HepG2 (cell line): ENCODE measurements around the gene THRAP3. TPM values are rescaled to one million over a fixed set of nuclear protein-coding genes. Genes with fewer than 3 reads are reported as not detected.

Source experiments
- ATF4 ChIP-seq, 2 experiments: fragments of 450-650 bp in 1 of 2; sonication (generic) in 1 of 2; formaldehyde crosslinking; IDR thresholded peaks; 2 replicates each; pipeline versions ENCODE4 v1.5.0 to v1.8.0; 2020 to 2022; ENCODE audit warnings: mild to moderate bottlenecking in 1 of 2, missing genetic modification reagents in 1 of 2
- CAMTA2 ChIP-seq: sonication (generic); formaldehyde crosslinking; IDR thresholded peaks from 2 replicates; pipeline ENCODE4 v1.4.0; 2020; ENCODE audit warnings: mild to moderate bottlenecking, missing genetic modification reagents, borderline replicate concordance
- CTCF ChIP-seq: sonication (generic); formaldehyde crosslinking; IDR thresholded peaks from 2 replicates; pipeline ENCODE4 v1.5.0; 2020; ENCODE audit warnings: mild to moderate bottlenecking, missing genetic modification reagents, moderate library complexity
- DBP ChIP-seq: sonication (generic); formaldehyde crosslinking; IDR thresholded peaks from 2 replicates; pipeline ENCODE4 v1.4.0; 2020; ENCODE audit warnings: missing genetic modification reagents; ENCODE audit errors: not compliant biosample characterization
- KDM3A ChIP-seq: IDR thresholded peaks from 2 replicates; pipeline ENCODE4 v1.6.1; 2018; ENCODE audit warnings: low read depth, missing compliant biosample characterization
- KMT2A ChIP-seq: sonication (generic); formaldehyde crosslinking; IDR thresholded peaks from 2 replicates; pipeline ENCODE4 v1.4.0; 2020; ENCODE audit warnings: missing genetic modification reagents
- MATR3 ChIP-seq: sonication (generic); formaldehyde crosslinking; IDR thresholded peaks from 2 replicates; pipeline ENCODE4 v1.4.0; 2020; ENCODE audit warnings: missing genetic modification reagents
- NRL ChIP-seq: sonication (generic); formaldehyde crosslinking; IDR thresholded peaks from 2 replicates; pipeline ENCODE4 v1.5.0; 2020; ENCODE audit warnings: missing genetic modification reagents, mild to moderate bottlenecking, moderate library complexity, borderline replicate concordance
- ONECUT2 ChIP-seq: sonication (generic); formaldehyde crosslinking; IDR thresholded peaks from 2 replicates; pipeline ENCODE4 v1.4.0; 2020; ENCODE audit warnings: missing genetic modification reagents
- POLR2AphosphoS2 ChIP-seq: IDR thresholded peaks from 2 replicates; pipeline ENCODE4 v1.6.1; 2011; ENCODE audit warnings: low read depth, low read length, improper control_type of control experiment
- RBAK ChIP-seq: sonication (generic); formaldehyde crosslinking; IDR thresholded peaks from 2 replicates; pipeline ENCODE4 v1.5.1; 2020; ENCODE audit warnings: mild to moderate bottlenecking, missing genetic modification reagents
- ZBTB43 ChIP-seq: sonication (generic); formaldehyde crosslinking; conservative IDR thresholded peaks from 2 replicates; pipeline ENCODE4 v1.4.0; 2020; ENCODE audit warnings: missing genetic modification reagents
- ZNF350 ChIP-seq: sonication (generic); formaldehyde crosslinking; IDR thresholded peaks from 2 replicates; pipeline ENCODE4 v1.4.0; 2020; ENCODE audit warnings: mild to moderate bottlenecking, low read depth, missing genetic modification reagents, borderline replicate concordance
- ZNF577 ChIP-seq: sonication (generic); formaldehyde crosslinking; IDR thresholded peaks from 2 replicates; pipeline ENCODE4 v1.4.0; 2020; ENCODE audit warnings: mild to moderate bottlenecking, low read depth, missing genetic modification reagents, borderline replicate concordance
- ZNF609 ChIP-seq: sonication (generic); formaldehyde crosslinking; IDR thresholded peaks from 2 replicates; pipeline ENCODE4 v1.4.0; 2020; ENCODE audit warnings: mild to moderate bottlenecking, missing genetic modification reagents, borderline replicate concordance
- ZNF691 ChIP-seq: sonication (generic); formaldehyde crosslinking; IDR thresholded peaks from 2 replicates; pipeline ENCODE4 v1.4.0; 2020; ENCODE audit warnings: missing genetic modification reagents, low read depth, mild to moderate bottlenecking, borderline replicate concordance
- polyA plus RNA-seq, 8 experiments: library from polyadenylated mRNA; depleted of rRNA in 3 of 8; stranded (reverse) in 7 of 8; unstranded in 1 of 8; fragments of >200 nt; fragmentation: Illumina TruSeq in 4 of 8; extraction: Trizol in 4 of 8; gene quantifications; 2 replicates each; pipeline versions ENCODE4 v1.2.1 to v1.2.3, GENCODE V29; 2011 to 2016; ENCODE audit warnings: low read depth in 4 of 8, missing spikeins in 1 of 8, mixed read lengths in 1 of 8; ENCODE audit not compliant: insufficient read depth in 1 of 8
- total RNA-seq, 5 experiments: library from RNA; depleted of rRNA; stranded (reverse); fragments of >200 nt; fragmentation: Illumina TruSeq; extraction: Trizol; gene quantifications; 2 replicates each; pipeline ENCODE4 v1.2.3, GENCODE V29; 2016; ENCODE audit warnings: low read depth in 1 of 5

Gene THRAP3
- total and polyA plus RNA-seq, 2 of the 13 experiments (the other 11 are each of a cell fraction or from before 2014, with no cell fraction given) = 45.0 to 92.6 TPM

- TF ChIP-seq ONECUT2 (CRISPR knock-in tag) = no peak
- 0 out of 4 replicates have a peak, but pooled peaks of 1 of the 2 experiments have one; percentile 28 for TF ChIP-seq ATF4 (CRISPR knock-in tag; IDR thresholded peaks at IDR 0.05)
- TF ChIP-seq KMT2A (CRISPR knock-in tag) = 0 out of 2 replicates have a peak, but pooled peaks have one; percentile 26
- no peak for TF ChIP-seq DBP (CRISPR knock-in tag)
- no peak for TF ChIP-seq MATR3
- no peak for TF ChIP-seq ZNF577 (CRISPR knock-in tag)
- peak; percentile 31; the same call in 1 of the 2 replicates for TF ChIP-seq CTCF
- peak; percentile 28; the same call in 1 of the 2 replicates for TF ChIP-seq ZNF609 (CRISPR knock-in tag)
- TF ChIP-seq CAMTA2 (CRISPR knock-in tag) = no peak
- TF ChIP-seq NRL (CRISPR knock-in tag) = peak; percentile 31; the same call in 1 of the 2 replicates
- TF ChIP-seq POLR2AphosphoS2 = no peak
- 0 out of 2 replicates have a peak, but pooled peaks have one; percentile 30 for TF ChIP-seq ZNF350
- TF ChIP-seq ZBTB43 = no peak
- no peak for TF ChIP-seq KDM3A (CRISPR knock-in tag)
- TF ChIP-seq ZNF691 (CRISPR knock-in tag) = no peak
- no peak for TF ChIP-seq RBAK
These were observed 82.7 kb downstream of the THRAP3 start (continued) for GRCh38 chr1:36306902-36307456.
